SK-N-SH treated with all-trans-retinoic acid at 6 μM for 48 hours (cell line): ENCODE data around the gene DOK6.

Source experiments
- ATAC-seq: fragments of 200-7000 bp; cut with Tn5 transposase; 3 replicates; pipeline ENCODE4 v1.9.1; 2020; ENCODE audit warnings: mild to moderate bottlenecking, moderate library complexity
- ARNTL ChIP-seq: fragments of 450-650 bp; formaldehyde crosslinking; IDR thresholded peaks from 2 replicates; pipeline ENCODE4 v1.5.0; 2020; ENCODE audit warnings: low read depth, mild to moderate bottlenecking, moderate library complexity, borderline replicate concordance
- BACH2 ChIP-seq: fragments of 250-450 bp; sonication (Bioruptor Pico); IDR thresholded peaks from 2 replicates; pipeline ENCODE4 v1.9.0; 2021; ENCODE audit warnings: mild to moderate bottlenecking, borderline replicate concordance
- CSDC2 ChIP-seq: fragments of 250-450 bp; sonication (Bioruptor Pico); IDR thresholded peaks from 2 replicates; pipeline ENCODE4 v1.5.0; 2020; ENCODE audit warnings: mild to moderate bottlenecking, moderate library complexity
- CSRNP3 ChIP-seq: fragments of 250-450 bp; sonication (Bioruptor Pico); IDR thresholded peaks from 2 replicates; pipeline ENCODE4 v1.5.1; 2021; ENCODE audit warnings: mild to moderate bottlenecking, moderate library complexity
- ESRRG ChIP-seq: fragments of 250-450 bp; sonication (Bioruptor Pico); IDR thresholded peaks from 2 replicates; pipeline ENCODE4 v1.6.1; 2021; ENCODE audit warnings: mild to moderate bottlenecking
- GLIS3 ChIP-seq: fragments of 250-450 bp; sonication (Bioruptor Pico); IDR thresholded peaks from 2 replicates; pipeline ENCODE4 v1.5.0; 2020; ENCODE audit warnings: mild to moderate bottlenecking, moderate library complexity
- ISL1 ChIP-seq: fragments of 250-450 bp; sonication (Bioruptor Pico); IDR thresholded peaks from 2 replicates; pipeline ENCODE4 v2.1.2; 2022; ENCODE audit warnings: mild to moderate bottlenecking, moderate library complexity
- OSR1 ChIP-seq: fragments of 250-450 bp; sonication (Bioruptor Pico); IDR thresholded peaks from 2 replicates; pipeline ENCODE4 v1.8.0; 2022; ENCODE audit warnings: moderate library complexity, mild to moderate bottlenecking, inconsistent platforms
- PATZ1 ChIP-seq: fragments of 250-450 bp; sonication (Bioruptor Pico); IDR thresholded peaks from 2 replicates; pipeline ENCODE4 v1.8.0; 2020; ENCODE audit warnings: mild to moderate bottlenecking, moderate library complexity, borderline replicate concordance
- POU6F1 ChIP-seq: fragments of 250-450 bp; sonication (Bioruptor Pico); IDR thresholded peaks from 2 replicates; pipeline ENCODE4 v1.8.0; 2021; ENCODE audit warnings: low read depth, mild to moderate bottlenecking, moderate library complexity, borderline replicate concordance
- PPARA ChIP-seq: fragments of 250-450 bp; sonication (Bioruptor Pico); IDR thresholded peaks from 2 replicates; pipeline ENCODE4 v1.5.0; 2020; ENCODE audit warnings: mild to moderate bottlenecking, borderline replicate concordance
- RARB ChIP-seq: fragments of 250-450 bp; sonication (Bioruptor Pico); IDR thresholded peaks from 2 replicates; pipeline ENCODE4 v1.8.0; 2021; ENCODE audit warnings: mild to moderate bottlenecking, moderate library complexity
- SNAI2 ChIP-seq: fragments of 250-450 bp; sonication (Bioruptor Pico); IDR thresholded peaks from 2 replicates; pipeline ENCODE4 v1.5.0; 2020; ENCODE audit warnings: mild to moderate bottlenecking, moderate library complexity
- TCF4 ChIP-seq: fragments of 250-450 bp; sonication (Bioruptor Pico); IDR thresholded peaks from 2 replicates; pipeline ENCODE4 v1.8.0; 2021; ENCODE audit warnings: mild to moderate bottlenecking, moderate library complexity, borderline replicate concordance
- TOX ChIP-seq: fragments of 250-450 bp; sonication (Bioruptor Pico); IDR thresholded peaks from 2 replicates; pipeline ENCODE4 v1.8.0; 2021; ENCODE audit warnings: mild to moderate bottlenecking, moderate library complexity, borderline replicate concordance
- ZC3H10 ChIP-seq: fragments of 250-450 bp; sonication (Bioruptor Pico); IDR thresholded peaks from 2 replicates; pipeline ENCODE4 v1.5.1; 2021; ENCODE audit warnings: mild to moderate bottlenecking, moderate library complexity
- ZFP3 ChIP-seq: fragments of 250-450 bp; sonication (Bioruptor Pico); IDR thresholded peaks from 2 replicates; pipeline ENCODE4 v1.5.0; 2020; ENCODE audit warnings: mild to moderate bottlenecking, moderate library complexity
- ZFP30 ChIP-seq: fragments of 450-650 bp; formaldehyde crosslinking; IDR thresholded peaks from 2 replicates; pipeline ENCODE4 v1.5.0; 2022; ENCODE audit warnings: mild to moderate bottlenecking, moderate library complexity
- ZNF565 ChIP-seq: fragments of 450-650 bp; formaldehyde crosslinking; conservative IDR thresholded peaks from 2 replicates; pipeline ENCODE4 v1.5.0; 2020; ENCODE audit warnings: low read depth, mild to moderate bottlenecking, moderate library complexity
- ZNF70 ChIP-seq: fragments of 450-650 bp; formaldehyde crosslinking; IDR thresholded peaks from 2 replicates; pipeline ENCODE4 v1.5.0; 2020; ENCODE audit warnings: mild to moderate bottlenecking, moderate library complexity
- ZNF8 ChIP-seq: fragments of 450-650 bp; formaldehyde crosslinking; IDR thresholded peaks from 2 replicates; pipeline ENCODE4 v1.5.0; 2020; ENCODE audit warnings: mild to moderate bottlenecking, moderate library complexity

Gene DOK6

GRCh38 chr18:69840445-69840844 is 439.8 kb downstream of the DOK6 start:
- ATAC-seq = no peak

GRCh38 chr18:69841117-69841516 is 440.4 kb downstream of the DOK6 start:
- no peak for TF ChIP-seq BACH2 (CRISPR knock-in tag)
- no peak for ATAC-seq

More at GRCh38 chr18:69840445-69840844, 439.8 kb downstream of the DOK6 start:
- no peak for TF ChIP-seq ZFP30 (CRISPR knock-in tag)
- no peak for TF ChIP-seq TCF4 (CRISPR knock-in tag)
- no peak for TF ChIP-seq PATZ1 (CRISPR knock-in tag)
- no peak for TF ChIP-seq ARNTL (CRISPR knock-in tag)
- TF ChIP-seq PPARA (CRISPR knock-in tag) = no peak

- no peak for ATAC-seq
These were observed 442.3 kb downstream of the DOK6 start for GRCh38 chr18:69843015-69843414.

GRCh38 chr18:69844656-69845055 is 444.0 kb downstream of the DOK6 start:
- ATAC-seq = no peak
- no peak for TF ChIP-seq ZC3H10 (CRISPR knock-in tag)
- TF ChIP-seq ISL1 (CRISPR knock-in tag) = no peak
- no peak for TF ChIP-seq ZFP3 (CRISPR knock-in tag)
- no peak for TF ChIP-seq ZNF8 (CRISPR knock-in tag)
- TF ChIP-seq ZFP30 (CRISPR knock-in tag) = no peak
- TF ChIP-seq, all 23 proteins: peak for 0

More at GRCh38 chr18:69843015-69843414, 442.3 kb downstream of the DOK6 start:
- TF ChIP-seq PATZ1 (CRISPR knock-in tag) (no peak), ZFP30 (CRISPR knock-in tag) (no peak), BACH2 (CRISPR knock-in tag) (no peak), TCF4 (CRISPR knock-in tag) (no peak), ZNF565 (no peak), ISL1 (CRISPR knock-in tag) (no peak), CSRNP3 (CRISPR knock-in tag) (no peak), OSR1 (CRISPR knock-in tag) (no peak), CSDC2 (CRISPR knock-in tag) (no peak), ESRRG (CRISPR knock-in tag) (no peak), ZNF70 (no peak), TOX (CRISPR knock-in tag) (no peak), ZFP3 (CRISPR knock-in tag) (no peak)

GRCh38 chr18:69845593-69846506 is 445.2 kb downstream of the DOK6 start:
- ATAC-seq = peak; percentile 46
- TF ChIP-seq PPARA (CRISPR knock-in tag) = no peak
- no peak for TF ChIP-seq ZNF70
- TF ChIP-seq ZNF8 (CRISPR knock-in tag) = no peak
- no peak for TF ChIP-seq TOX (CRISPR knock-in tag)
- TF ChIP-seq GLIS3 (CRISPR knock-in tag) = no peak
- no peak for TF ChIP-seq RARB (CRISPR knock-in tag)
- TF ChIP-seq CSDC2 (CRISPR knock-in tag) = 0 out of 2 replicates have a peak, but pooled peaks have one; percentile 71
- TF ChIP-seq BACH2 (CRISPR knock-in tag) = no peak
- TF ChIP-seq SNAI2 (CRISPR knock-in tag) = peak; percentile 21; the same call in 1 of the 2 replicates
- TF ChIP-seq ZFP30 (CRISPR knock-in tag) = no peak
- TF ChIP-seq TCF4 (CRISPR knock-in tag) = peak; percentile 60; the same call in 1 of the 2 replicates
- TF ChIP-seq POU6F1 (CRISPR knock-in tag) = no peak
- TF ChIP-seq PATZ1 (CRISPR knock-in tag) = no peak
- no peak for TF ChIP-seq ARNTL (CRISPR knock-in tag)
- TF ChIP-seq CSRNP3 (CRISPR knock-in tag) = 0 out of 2 replicates have a peak, but pooled peaks have one; percentile 17
- no peak for TF ChIP-seq ZC3H10 (CRISPR knock-in tag)
